ENCODE data around the gene CACNA2D2. TPM values are rescaled to one million over a fixed set of nuclear protein-coding genes. Genes with fewer than 3 reads are reported as not detected.

Gene CACNA2D2
- total RNA-seq, 1 experiment from 2014 or later: 0.59 TPM

GRCh38 chr3:50436114-50436674, 67.2 kb downstream of the CACNA2D2 start:
- ATAC-seq (peak; percentile 90), DNase-seq (ENCODE audit: low read depth, low spot score) (peak; percentile 22)
- Histone ChIP-seq H3K4me1 (ENCODE audit: control insufficient read depth, insufficient read depth, low read length) (no peaks in the 10 kb centered on the region), H3K4me3 (ENCODE audit: low read depth in 2 of 2, low read length in 2 of 2) (no peak overlapping the region), H3K27ac (ENCODE audit: low read length) (no peak overlapping the region), H3K27me3 (ENCODE audit: control insufficient read depth, insufficient read depth, low read length) (no peaks in the 10 kb centered on the region), H3K9me3 (ENCODE audit: control insufficient read depth, insufficient read depth, low read depth, low read length) (no peaks in the 10 kb centered on the region), H3K36me3 (ENCODE audit: control insufficient read depth, insufficient read depth, low read length) (no peaks in the 10 kb centered on the region)
- CTCF ChIA-PET: interaction anchor here (0.8 kb wide), 1 partner anchor 38 kb away, joined by 3 read pairs; no protein-coding TSS in a partner anchor
- no peak for TF ChIP-seq TCF7L2 (IDR thresholded peaks at IDR 0.05; ENCODE audit: low read depth, low read length)
- no peak for TF ChIP-seq POLR2AphosphoS5 (IDR thresholded peaks at IDR 0.05; ENCODE audit: low read depth, low read length)
- TF ChIP-seq CTCF (IDR thresholded peaks at IDR 0.05): peak; percentile 88
- no peak for TF ChIP-seq SIN3A (IDR thresholded peaks at IDR 0.05; ENCODE audit: borderline replicate concordance, insufficient read depth, low read depth, low read length)
- no peak for TF ChIP-seq REST (IDR thresholded peaks at IDR 0.05; ENCODE audit: insufficient read depth in 1 of 2, low read depth in 2 of 2, low read length in 1 of 2)
- no TSS peak for BruUV-seq (replicated peaks)
- intact Hi-C loops (cut with micrococcal nuclease; ENCODE audit: unreplicated experiment): loop anchor here (2.0 to 5.0 kb wide), 2 partner anchors 107 to 176 kb away; partner anchors contain the start of gene CISH
- in situ Hi-C loops (cut with HindIII; ENCODE audit: low pct_unique_long_range_greater_than_20kb, low sequenced_read_pairs): no loop called here
- POLR2A ChIA-PET: no interaction called here

- intact Hi-C loops (cut with micrococcal nuclease; ENCODE audit: unreplicated experiment): loop anchor here (2.0 to 5.0 kb wide), 2 partner anchors 107 to 177 kb away; partner anchors contain the start of gene CISH
- no peaks in the 10 kb centered on the region for H3K4me1 ChIP-seq (ENCODE audit: control insufficient read depth, insufficient read depth, low read length)
- ChIA-PET POLR2A (interaction anchor here (0.6 kb wide), 1 partner anchor 32 kb away, joined by 11 read pairs; no protein-coding TSS in a partner anchor), CTCF (interaction anchor here (0.7 kb wide), 1 partner anchor 67 kb away, joined by 4 read pairs; no protein-coding TSS in a partner anchor)
- H3K36me3 ChIP-seq (ENCODE audit: control insufficient read depth, insufficient read depth, low read length): no peaks in the 10 kb centered on the region
- in situ Hi-C loops (cut with HindIII; ENCODE audit: low pct_unique_long_range_greater_than_20kb, low sequenced_read_pairs): no loop called here
- H3K27me3 ChIP-seq (ENCODE audit: control insufficient read depth, insufficient read depth, low read length): no peaks in the 10 kb centered on the region
- ATAC-seq (peak; percentile 48), DNase-seq (ENCODE audit: low read depth, low spot score) (no peak)
- BruUV-seq (replicated peaks): no TSS peak
- H3K27ac ChIP-seq (ENCODE audit: low read length): no peak overlapping the region
- no peak overlapping the region for H3K4me3 ChIP-seq (ENCODE audit: low read depth in 2 of 2, low read length in 2 of 2)
- no peak for TF ChIP-seq POLR2AphosphoS5 (IDR thresholded peaks at IDR 0.05; ENCODE audit: low read depth, low read length)
- no peak for TF ChIP-seq SIN3A (IDR thresholded peaks at IDR 0.05; ENCODE audit: borderline replicate concordance, insufficient read depth, low read depth, low read length)
- TF ChIP-seq CTCF (IDR thresholded peaks at IDR 0.05): no peak
- no peak for TF ChIP-seq TCF7L2 (IDR thresholded peaks at IDR 0.05; ENCODE audit: low read depth, low read length)
- no peak for TF ChIP-seq REST (IDR thresholded peaks at IDR 0.05; ENCODE audit: insufficient read depth in 1 of 2, low read depth in 2 of 2, low read length in 1 of 2)
- H3K9me3 ChIP-seq (ENCODE audit: control insufficient read depth, insufficient read depth, low read depth, low read length): no peaks in the 10 kb centered on the region
Measured at GRCh38 chr3:50435371-50436113, 67.9 kb downstream of the CACNA2D2 start.
